HepG2 (cell line): Measurements from ENCODE around the gene SFTPB. TPM values are rescaled to one million over a fixed set of nuclear protein-coding genes. Genes with fewer than 3 reads are reported as not detected.
A peak's percentile ranks its signal among the peaks of the same experiment; 100 is the strongest.

Experiments
- ATAC-seq: fragments of 200-7000 bp; cut with Tn5 transposase; 3 replicates; pipeline ENCODE4 v1.9.1; 2020; ENCODE audit warnings: mild to moderate bottlenecking, moderate library complexity
- BruUV-seq: library from RNA; stranded (reverse); fragments of 400-500 nt; replicated peaks from 2 replicates; lab custom pipeline; 2021; lab: Mats Ljungman, UMichigan
- CTCF ChIA-PET: fragments of 300-600 bp; formaldehyde crosslinking; extraction: SDS; loops from one replicate; lab custom pipeline; 2021; ENCODE audit warnings: low total read pairs, inconsistent platforms, low intra/inter-chr PET ratio; lab: Yijun Ruan, JAX
- POLR2A ChIA-PET: fragments of 350-600 bp; sonication (Branson Sonifier 250); formaldehyde crosslinking; loops from one replicate; lab custom pipeline; 2020; ENCODE audit warnings: antibody characterized with exemption, inconsistent platforms; lab: Yijun Ruan, JAX
- DNase-seq: peaks from one replicate; pipeline ENCODE4 v3.0.0-alpha.2; 2015; ENCODE audit warnings: low spot score
- FAIRE-seq: peaks from 3 replicates; lab custom pipeline; 2011; peaks lifted over from hg19 to GRCh38; lab: Jason Lieb, UNC
- H2AFZ ChIP-seq: one replicate; pipeline ENCODE4 v1.6.1; 2011; ENCODE audit warnings: low read length, inconsistent platforms
- H3K27ac ChIP-seq: fragments of 300-600 bp; 3 replicates; pipeline ENCODE4 v1.8.0; 2011; ENCODE audit warnings: mixed run types, mild to moderate bottlenecking, mixed read lengths, low read length, inconsistent platforms; ENCODE audit not compliant: insufficient read depth; ENCODE audit errors: extremely low read length
- H3K27me3 ChIP-seq, 2 experiments: fragments of 200-600 bp in 1 of 2; 2 replicates in 1 of 2; 3 replicates in 1 of 2; pipeline versions ENCODE4 v1.6.0 to v1.8.0; 2011; ENCODE audit warnings: low read length in 2 of 2, mild to moderate bottlenecking in 2 of 2, moderate library complexity in 2 of 2, inconsistent platforms in 1 of 2; ENCODE audit not compliant: insufficient read depth in 2 of 2, control insufficient read depth in 1 of 2
- H3K36me3 ChIP-seq, 2 experiments: fragments of 200-600 bp in 1 of 2; replicated peaks in 1 of 2; 2 replicates in 1 of 2; 3 replicates in 1 of 2; pipeline versions ENCODE4 v1.5.1 to v1.8.0; 2011; ENCODE audit warnings: low read length in 2 of 2, inconsistent platforms in 1 of 2; ENCODE audit not compliant: insufficient read depth in 2 of 2, control insufficient read depth in 1 of 2
- H3K4me1 ChIP-seq: 2 replicates; pipeline ENCODE4 v1.5.1; 2012; ENCODE audit warnings: low read length, inconsistent platforms; ENCODE audit not compliant: insufficient read depth
- H3K4me2 ChIP-seq: 2 replicates; pipeline ENCODE4 v1.6.0; 2011; ENCODE audit warnings: low read depth, low read length, inconsistent platforms
- H3K4me3 ChIP-seq, 3 experiments: fragments of 200-600 bp in 1 of 3; sonication (generic), shearing (Covaris generic) in 1 of 3; replicated peaks in 1 of 3; 2 replicates each; pipeline ENCODE4 v1.5.1; 2011 to 2016; ENCODE audit warnings: low read length in 3 of 3, inconsistent platforms in 2 of 3, low read depth in 2 of 3, mild to moderate bottlenecking in 2 of 3, control low read depth in 1 of 3, mixed read lengths in 1 of 3; ENCODE audit not compliant: insufficient read depth in 1 of 3
- H3K79me2 ChIP-seq: one replicate; pipeline ENCODE4 v1.6.1; 2011; ENCODE audit warnings: low read length, inconsistent platforms; ENCODE audit not compliant: insufficient read depth
- H3K9ac ChIP-seq: 2 replicates; pipeline ENCODE4 v1.6.0; 2011; ENCODE audit warnings: mild to moderate bottlenecking, low read depth, low read length, inconsistent platforms; ENCODE audit not compliant: insufficient read depth
- H3K9me3 ChIP-seq: 2 replicates; pipeline ENCODE4 v1.5.1; 2012; ENCODE audit warnings: mild to moderate bottlenecking, low read length
- H4K20me1 ChIP-seq: 2 replicates; pipeline ENCODE4 v1.6.0; 2011; ENCODE audit warnings: inconsistent platforms, mild to moderate bottlenecking, low read length, moderate library complexity; ENCODE audit not compliant: insufficient read depth
- ADNP ChIP-seq: sonication (generic); formaldehyde crosslinking; IDR thresholded peaks from 2 replicates; pipeline ENCODE4 v1.4.0; 2020; ENCODE audit warnings: missing genetic modification reagents
- CC2D1A ChIP-seq: sonication (generic); formaldehyde crosslinking; IDR thresholded peaks from 2 replicates; pipeline ENCODE4 v1.8.1; 2023; ENCODE audit warnings: mild to moderate bottlenecking, missing genetic modification reagents
- DNMT3B ChIP-seq: conservative IDR thresholded peaks from 2 replicates; pipeline ENCODE4 v1.6.1; 2016; ENCODE audit warnings: missing biosample characterization, control low read depth
- FOSL2 ChIP-seq: sonication (generic); formaldehyde crosslinking; IDR thresholded peaks from 2 replicates; pipeline ENCODE4 v1.4.0; 2020; ENCODE audit warnings: missing genetic modification reagents
- GPN1 ChIP-seq: sonication (generic); formaldehyde crosslinking; IDR thresholded peaks from 2 replicates; pipeline ENCODE4 v1.5.1; 2020; ENCODE audit warnings: missing genetic modification reagents, borderline replicate concordance
- HDAC6 ChIP-seq: fragments of 200-600 bp; sonication (generic); IDR thresholded peaks from 2 replicates; pipeline ENCODE4 v1.7.0; 2017; ENCODE audit warnings: mild to moderate bottlenecking, antibody characterized with exemption, low read length, low read depth
- MED13 ChIP-seq: sonication (generic); formaldehyde crosslinking; IDR thresholded peaks from 2 replicates; pipeline ENCODE4 v1.5.0; 2020; ENCODE audit warnings: missing genetic modification reagents
- THAP9 ChIP-seq: sonication (generic); formaldehyde crosslinking; IDR thresholded peaks from 2 replicates; pipeline ENCODE4; 2020; ENCODE audit warnings: missing genetic modification reagents, mild to moderate bottlenecking, borderline replicate concordance
- THYN1 ChIP-seq: sonication (generic); formaldehyde crosslinking; IDR thresholded peaks from 2 replicates; pipeline ENCODE4 v1.8.1; 2023; ENCODE audit warnings: low read depth, mild to moderate bottlenecking, moderate library complexity, missing genetic modification reagents, borderline replicate concordance
- ZKSCAN5 ChIP-seq: sonication (generic); formaldehyde crosslinking; IDR thresholded peaks from 2 replicates; pipeline ENCODE4 v1.5.1; 2020; ENCODE audit warnings: mild to moderate bottlenecking, missing genetic modification reagents
- ZNF567 ChIP-seq: sonication (generic); formaldehyde crosslinking; IDR thresholded peaks from 2 replicates; pipeline ENCODE4 v1.8.1; 2023; ENCODE audit warnings: mild to moderate bottlenecking, missing genetic modification reagents, borderline replicate concordance
- WGBS: methylation state at CpG from one replicate; pipeline ENCODE4 v1.1.6; 2017; ENCODE audit warnings: low lambda C conversion rate; 5-methylcytosine and 5-hydroxymethylcytosine counted together
- in situ Hi-C: cut with HindIII; loops from 2 replicates; pipeline ENCODE4 v1.10.0; 2017; ENCODE audit warnings: low pct_unique_long_range_greater_than_20kb; ENCODE audit not compliant: extremely low pct_ligation_motif_present
- intact Hi-C: fragments of 100-400 bp; cut with micrococcal nuclease; formaldehyde crosslinking; loops from one replicate; pipeline ENCODE4 v1.10.0; 2022; ENCODE audit not compliant: unreplicated experiment
- polyA plus RNA-seq, 8 experiments: library from polyadenylated mRNA; depleted of rRNA in 3 of 8; stranded (reverse) in 7 of 8; unstranded in 1 of 8; fragments of >200 nt; fragmentation: Illumina TruSeq in 4 of 8; extraction: Trizol in 4 of 8; gene quantifications; 2 replicates each; pipeline versions ENCODE4 v1.2.1 to v1.2.3, GENCODE V29; 2011 to 2016; ENCODE audit warnings: low read depth in 4 of 8, missing spikeins in 1 of 8, mixed read lengths in 1 of 8; ENCODE audit not compliant: insufficient read depth in 1 of 8
- total RNA-seq, 5 experiments: library from RNA; depleted of rRNA; stranded (reverse); fragments of >200 nt; fragmentation: Illumina TruSeq; extraction: Trizol; gene quantifications; 2 replicates each; pipeline ENCODE4 v1.2.3, GENCODE V29; 2016; ENCODE audit warnings: low read depth in 1 of 5
- TF ChIP-seq, protein P1 (sequence below): sonication (generic); formaldehyde crosslinking; IDR thresholded peaks from 2 replicates; pipeline ENCODE4 v1.8.0; 2022; ENCODE audit warnings: mild to moderate bottlenecking, missing genetic modification reagents; ENCODE audit not compliant: insufficient replicate concordance
- TF ChIP-seq, protein P2 (sequence below): IDR thresholded peaks from 2 replicates; pipeline ENCODE4 v1.6.1; 2012; ENCODE audit warnings: inconsistent platforms
- TF ChIP-seq, protein P3 (sequence below): IDR thresholded peaks from 2 replicates; pipeline ENCODE4 v1.6.1; 2016; ENCODE audit warnings: low read depth, control low read depth
- TF ChIP-seq, protein P4 (sequence below): sonication (generic); formaldehyde crosslinking; IDR thresholded peaks from 2 replicates; pipeline ENCODE4 v1.9.0; 2021; ENCODE audit warnings: missing genetic modification reagents, borderline replicate concordance

Gene SFTPB
- total and polyA plus RNA-seq, 2 of the 13 experiments (the other 11 are each of a cell fraction or from before 2014, with no cell fraction given): not detected

DNA sequence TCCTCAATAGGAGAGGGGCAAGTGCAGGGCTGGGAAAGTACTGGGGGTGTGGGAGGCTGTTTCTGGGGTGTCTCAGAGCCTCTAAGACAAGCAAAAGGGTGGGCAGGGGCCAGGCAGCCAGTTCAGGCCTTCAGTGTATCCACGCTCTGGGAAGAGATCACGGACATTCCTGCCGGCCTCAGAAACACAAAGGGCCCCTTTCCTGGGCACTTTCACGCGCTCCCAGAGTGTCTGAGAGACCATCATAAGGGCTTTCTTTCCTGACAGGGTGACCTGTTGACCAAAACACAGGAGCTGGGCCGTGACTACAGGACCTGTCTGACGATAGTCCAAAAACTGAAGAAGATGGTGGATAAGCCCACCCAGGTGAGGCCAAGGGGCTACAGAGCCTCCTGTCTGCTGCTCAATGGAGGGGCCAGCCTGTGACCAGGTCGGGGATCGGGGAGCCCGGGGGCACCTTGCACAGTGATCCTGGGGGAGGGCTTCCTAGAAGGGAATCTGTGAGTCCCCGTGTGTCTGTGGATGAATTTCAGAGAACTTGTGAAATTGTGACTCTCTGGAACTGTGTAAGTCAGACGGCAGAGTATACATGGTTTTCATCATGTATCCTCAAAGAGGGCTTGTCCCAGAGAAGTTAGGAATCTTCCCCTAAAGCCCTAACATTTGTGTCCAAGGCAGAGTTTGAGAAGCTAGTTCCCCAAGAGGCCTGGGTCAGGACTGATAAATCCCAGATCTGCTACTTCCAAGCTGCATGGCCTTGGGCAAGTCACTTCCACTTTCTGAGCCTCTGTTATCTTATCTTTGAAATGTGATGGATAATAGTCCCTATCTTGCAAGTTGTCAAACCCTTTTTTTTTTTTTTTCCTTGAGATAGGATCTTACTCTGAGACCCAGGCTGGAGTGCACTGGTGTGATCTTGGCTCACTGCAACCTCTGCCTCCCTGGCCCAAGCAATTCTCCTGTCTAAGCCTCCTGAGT, 28.0 kb upstream of the SFTPB start (continued):
- TF ChIP-seq DNMT3B (CRISPR knock-in tag) (no peak), THYN1 (CRISPR knock-in tag) (no peak), MED13 (CRISPR knock-in tag) (no peak), ADNP (CRISPR knock-in tag) (no peak), HDAC6 (no peak)
- TF ChIP-seq, protein P1, sequence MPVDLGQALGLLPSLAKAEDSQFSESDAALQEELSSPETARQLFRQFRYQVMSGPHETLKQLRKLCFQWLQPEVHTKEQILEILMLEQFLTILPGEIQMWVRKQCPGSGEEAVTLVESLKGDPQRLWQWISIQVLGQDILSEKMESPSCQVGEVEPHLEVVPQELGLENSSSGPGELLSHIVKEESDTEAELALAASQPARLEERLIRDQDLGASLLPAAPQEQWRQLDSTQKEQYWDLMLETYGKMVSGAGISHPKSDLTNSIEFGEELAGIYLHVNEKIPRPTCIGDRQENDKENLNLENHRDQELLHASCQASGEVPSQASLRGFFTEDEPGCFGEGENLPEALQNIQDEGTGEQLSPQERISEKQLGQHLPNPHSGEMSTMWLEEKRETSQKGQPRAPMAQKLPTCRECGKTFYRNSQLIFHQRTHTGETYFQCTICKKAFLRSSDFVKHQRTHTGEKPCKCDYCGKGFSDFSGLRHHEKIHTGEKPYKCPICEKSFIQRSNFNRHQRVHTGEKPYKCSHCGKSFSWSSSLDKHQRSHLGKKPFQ (CRISPR knock-in tag): no peak
- TF ChIP-seq, protein P2, sequence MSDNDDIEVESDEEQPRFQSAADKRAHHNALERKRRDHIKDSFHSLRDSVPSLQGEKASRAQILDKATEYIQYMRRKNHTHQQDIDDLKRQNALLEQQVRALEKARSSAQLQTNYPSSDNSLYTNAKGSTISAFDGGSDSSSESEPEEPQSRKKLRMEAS: no peak

DNA sequence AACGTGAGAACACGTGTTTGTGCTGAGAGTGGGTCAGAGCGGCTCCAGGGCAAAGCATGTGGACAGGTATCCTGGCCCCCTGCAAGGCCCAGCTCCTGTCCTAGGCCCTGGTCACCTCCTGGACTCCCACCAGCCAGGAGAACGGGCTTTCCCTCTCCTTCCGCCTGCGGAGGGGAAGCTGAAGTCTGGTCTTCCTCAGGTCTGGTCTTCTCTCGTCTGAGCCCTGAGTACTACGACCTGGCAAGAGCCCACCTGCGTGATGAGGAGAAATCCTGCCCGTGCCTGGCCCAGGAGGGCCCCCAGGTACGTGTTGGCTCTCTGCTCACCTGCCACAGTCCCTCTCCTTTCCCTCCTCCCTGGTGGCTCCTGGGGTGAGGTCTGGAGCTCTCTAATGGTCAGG, 27.1 kb upstream of the SFTPB start:
- H3K79me2 ChIP-seq: no peaks in the 10 kb centered on the region
- no peaks in the 10 kb centered on the region for H4K20me1 ChIP-seq
- H3K4me3 ChIP-seq: no peak overlapping the region
- no peaks in the 10 kb centered on the region for H3K36me3 ChIP-seq
- in situ Hi-C loops (no loop called here), intact Hi-C loops (no loop called here)
- FAIRE-seq: no peak
- no peaks in the 10 kb centered on the region for H3K4me1 ChIP-seq
- 21% methylated on average over 11 of the region's 11 CpGs for WGBS
- no peak overlapping the region for H3K27ac ChIP-seq
- no TSS peak for BruUV-seq
- no peak overlapping the region for H3K9ac ChIP-seq
- POLR2A ChIA-PET: no interaction called here
- no peak overlapping the region for H3K4me2 ChIP-seq
- no peak overlapping the region for H2AFZ ChIP-seq
- H3K27me3 ChIP-seq: peaks cover 13 to 65% of the 10 kb centered on the region in 2 experiments; a peak in 4 of 5 replicates
- no peak for DNase-seq
- CTCF ChIA-PET: no interaction called here
- H3K9me3 ChIP-seq: no peaks in the 10 kb centered on the region
- ATAC-seq: peak; percentile 22
- TF ChIP-seq ZNF567 (CRISPR knock-in tag) (no peak), GPN1 (CRISPR knock-in tag) (no peak), FOSL2 (CRISPR knock-in tag) (no peak), CC2D1A (CRISPR knock-in tag) (no peak), ZKSCAN5 (CRISPR knock-in tag) (no peak), THAP9 (no peak)
- TF ChIP-seq, protein P3, sequence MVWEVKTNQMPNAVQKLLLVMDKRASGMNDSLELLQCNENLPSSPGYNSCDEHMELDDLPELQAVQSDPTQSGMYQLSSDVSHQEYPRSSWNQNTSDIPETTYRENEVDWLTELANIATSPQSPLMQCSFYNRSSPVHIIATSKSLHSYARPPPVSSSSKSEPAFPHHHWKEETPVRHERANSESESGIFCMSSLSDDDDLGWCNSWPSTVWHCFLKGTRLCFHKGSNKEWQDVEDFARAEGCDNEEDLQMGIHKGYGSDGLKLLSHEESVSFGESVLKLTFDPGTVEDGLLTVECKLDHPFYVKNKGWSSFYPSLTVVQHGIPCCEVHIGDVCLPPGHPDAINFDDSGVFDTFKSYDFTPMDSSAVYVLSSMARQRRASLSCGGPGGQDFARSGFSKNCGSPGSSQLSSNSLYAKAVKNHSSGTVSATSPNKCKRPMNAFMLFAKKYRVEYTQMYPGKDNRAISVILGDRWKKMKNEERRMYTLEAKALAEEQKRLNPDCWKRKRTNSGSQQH (CRISPR knock-in tag): no peak
- TF ChIP-seq, protein P4, sequence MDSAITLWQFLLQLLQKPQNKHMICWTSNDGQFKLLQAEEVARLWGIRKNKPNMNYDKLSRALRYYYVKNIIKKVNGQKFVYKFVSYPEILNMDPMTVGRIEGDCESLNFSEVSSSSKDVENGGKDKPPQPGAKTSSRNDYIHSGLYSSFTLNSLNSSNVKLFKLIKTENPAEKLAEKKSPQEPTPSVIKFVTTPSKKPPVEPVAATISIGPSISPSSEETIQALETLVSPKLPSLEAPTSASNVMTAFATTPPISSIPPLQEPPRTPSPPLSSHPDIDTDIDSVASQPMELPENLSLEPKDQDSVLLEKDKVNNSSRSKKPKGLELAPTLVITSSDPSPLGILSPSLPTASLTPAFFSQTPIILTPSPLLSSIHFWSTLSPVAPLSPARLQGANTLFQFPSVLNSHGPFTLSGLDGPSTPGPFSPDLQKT (CRISPR knock-in tag): no peak
